Measurements from ENCODE around the gene CENPV. TPM values are rescaled to one million over a fixed set of nuclear protein-coding genes. Genes with fewer than 3 reads are reported as not detected.
"Not testable (repeated sequence)": the region's sequence is repeated elsewhere in the genome, so short reads cannot be mapped to it uniquely, and the experiment has no call there.

The CENPV gene
- total RNA-seq: 10 to 100 TPM; 35.5 to 74.4 (median 53.5) TPM

- DNase-seq: peak in 1 of 2 donors; percentile 31
- peak within 1 kb of the TSS; percentile 42 to 79 for H3K4me3 ChIP-seq
- TF ChIP-seq CTCF (IDR thresholded peaks at IDR 0.05): peak in 3 of 4 experiments; percentile 37 to 63 (median 51)
- TF ChIP-seq POLR2A (IDR thresholded peaks at IDR 0.05): peak in 1 of 2 donors; percentile 18
- intact Hi-C loops (cut with DNase I; ENCODE audit: low total_unique reads): no loop called here
- no peaks in the 10 kb centered on the region for H3K27me3 ChIP-seq
- peak within 1 kb of the TSS; percentile 58 to 86 for H3K27ac ChIP-seq
- no peaks in the 10 kb centered on the region for H3K36me3 ChIP-seq
- no peaks in the 10 kb centered on the region for H3K4me1 ChIP-seq
- H3K9me3 ChIP-seq: no peaks in the 10 kb centered on the region
These were observed at the start of gene CENPV for GRCh38 chr17:16353317-16354174. Gene CENPV, minus strand, starts transcription at chr17:16353469. Its CDS starts 33 bp downstream, at chr17:16353436.

- H3K9me3 ChIP-seq: no peaks in the 10 kb centered on the region
- no peak for TF ChIP-seq POLR2A (IDR thresholded peaks at IDR 0.05)
- intact Hi-C loops (cut with DNase I; ENCODE audit: low total_unique reads): no loop called here
- H3K4me3 ChIP-seq: no peak overlapping the region
- H3K27ac ChIP-seq: no peak overlapping the region
- H3K36me3 ChIP-seq: no peaks in the 10 kb centered on the region
- no peak for DNase-seq
- H3K27me3 ChIP-seq: no peaks in the 10 kb centered on the region
- no peaks in the 10 kb centered on the region for H3K4me1 ChIP-seq
These were observed 45.3 kb upstream of the CENPV start for GRCh38 chr17:16398270-16399267.

DNA sequence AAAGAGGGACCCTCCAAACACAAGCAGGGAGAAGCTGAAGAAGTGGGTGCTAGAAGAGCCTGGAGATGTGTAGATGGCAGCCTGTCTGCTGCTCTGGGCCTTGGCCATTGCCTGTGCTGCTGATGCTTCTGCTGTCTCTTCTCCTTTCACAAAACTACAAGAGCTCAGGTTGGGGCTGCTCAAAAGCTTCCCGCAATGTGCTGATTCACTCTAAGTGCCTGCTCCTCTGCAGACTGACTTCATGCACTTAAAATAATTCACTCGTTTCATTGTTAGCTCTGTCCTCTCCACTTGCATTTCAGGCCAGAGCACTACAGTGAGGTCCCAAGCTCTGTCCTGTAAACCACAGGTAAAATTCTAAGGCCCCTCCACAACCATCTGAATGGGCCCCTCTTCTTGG is 43.4 kb upstream of the CENPV start:
- H3K27me3 ChIP-seq; H3K36me3 ChIP-seq; DNase-seq; H3K4me3 ChIP-seq; intact Hi-C loops (cut with DNase I; ENCODE audit: low total_unique reads); H3K9me3 ChIP-seq; H3K4me1 ChIP-seq: not testable (repeated sequence)
- peak overlapping the region; percentile 70 to 76 for H3K27ac ChIP-seq

DNA sequence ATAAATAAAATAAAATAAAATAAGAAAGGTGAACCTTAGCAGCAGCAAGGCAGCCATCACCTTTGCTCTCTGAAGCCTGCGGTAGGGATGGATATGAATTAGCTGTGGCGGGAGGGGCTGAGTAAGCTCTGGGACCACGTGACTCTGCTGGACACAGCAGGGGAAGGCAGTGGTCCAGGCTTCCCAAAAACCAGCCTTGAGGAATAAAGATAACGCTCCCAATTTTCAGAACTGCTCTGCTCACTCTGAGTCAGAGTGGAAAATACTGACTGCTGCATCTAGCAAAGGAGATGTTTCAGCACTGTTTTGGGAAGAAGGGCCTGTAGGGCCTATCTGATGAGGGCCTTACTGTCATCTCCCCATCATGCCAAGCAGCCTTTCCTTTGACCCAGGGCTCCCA is 42.6 kb upstream of the CENPV start:
- H3K4me3 ChIP-seq; intact Hi-C loops (cut with DNase I; ENCODE audit: low total_unique reads); H3K36me3 ChIP-seq; H3K9me3 ChIP-seq; H3K4me1 ChIP-seq; H3K27me3 ChIP-seq: not testable (repeated sequence)
- DNase-seq: peak; percentile 63 to 74
- peak overlapping the region; percentile 70 to 76 for H3K27ac ChIP-seq

DNA sequence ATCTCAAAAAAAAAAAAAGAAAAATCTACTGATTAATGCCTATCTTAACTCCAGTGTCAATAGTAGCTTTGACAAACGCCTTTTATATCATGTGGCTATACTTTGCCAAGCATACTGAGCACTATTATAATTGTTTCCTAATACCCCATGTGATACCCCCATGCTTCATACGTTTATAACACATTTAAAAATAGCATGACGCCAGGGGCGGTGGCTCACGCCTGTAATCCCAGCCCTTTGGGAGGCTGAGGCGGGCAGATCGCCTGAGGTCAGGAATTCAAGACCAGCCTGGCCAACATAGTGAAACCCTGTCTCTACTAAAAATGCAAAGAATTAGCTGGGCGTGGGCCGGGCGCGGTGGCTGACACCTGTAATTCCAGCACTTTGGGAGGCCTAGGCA is 39.2 kb upstream of the CENPV start:
- H3K4me3 ChIP-seq; H3K9me3 ChIP-seq; H3K4me1 ChIP-seq; DNase-seq; H3K27ac ChIP-seq; H3K27me3 ChIP-seq; H3K36me3 ChIP-seq; intact Hi-C loops (cut with DNase I; ENCODE audit: low total_unique reads): not testable (repeated sequence)

DNA sequence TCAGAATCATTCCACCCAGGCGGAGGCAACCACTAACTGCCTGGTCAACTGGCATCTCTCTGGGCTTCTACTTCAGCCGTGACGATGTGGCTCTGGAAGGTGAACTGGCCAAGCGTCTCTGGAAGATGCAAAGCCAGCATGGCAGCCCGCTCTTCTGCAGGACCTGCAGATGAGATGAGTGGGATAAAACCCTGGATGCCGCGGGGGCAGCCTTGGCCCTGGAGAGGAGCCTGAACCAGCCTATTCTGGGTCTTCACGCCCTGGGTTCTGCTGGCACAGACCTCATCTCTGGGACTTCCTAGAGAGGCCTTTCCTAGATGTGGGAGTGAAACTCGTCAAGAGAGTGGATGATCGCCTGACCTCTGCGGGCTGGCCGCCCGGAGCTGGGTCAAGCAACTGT is 38.2 kb upstream of the CENPV start:
- H3K27ac ChIP-seq: no peak overlapping the region
- H3K36me3 ChIP-seq: no peaks in the 10 kb centered on the region
- intact Hi-C loops (cut with DNase I; ENCODE audit: low total_unique reads): no loop called here
- no peaks in the 10 kb centered on the region for H3K4me1 ChIP-seq
- H3K27me3 ChIP-seq: no peaks in the 10 kb centered on the region
- no peak for TF ChIP-seq POLR2A (IDR thresholded peaks at IDR 0.05)
- TF ChIP-seq CTCF (IDR thresholded peaks at IDR 0.05): no peak
- no peak overlapping the region for H3K4me3 ChIP-seq
- no peak for DNase-seq
- no peaks in the 10 kb centered on the region for H3K9me3 ChIP-seq

DNA sequence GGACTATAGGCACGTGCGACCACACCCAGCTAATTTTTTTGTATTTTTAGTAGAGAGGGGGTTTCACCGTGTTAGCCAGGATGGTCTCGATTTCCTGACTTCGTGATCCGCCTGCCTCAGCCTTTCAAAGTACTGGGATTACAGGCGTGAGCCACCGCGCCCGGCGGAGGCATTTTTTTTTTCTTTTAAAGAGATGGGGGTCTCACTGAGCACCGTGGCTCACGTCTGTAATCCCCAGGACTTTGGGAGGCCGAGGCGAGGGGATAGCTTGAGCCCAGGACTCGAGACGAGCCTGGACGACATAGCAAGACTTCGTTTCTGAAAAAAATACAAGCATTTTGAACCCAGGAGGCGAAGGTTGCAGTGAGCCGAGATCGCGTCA is 32.8 kb upstream of the CENPV start:
- H3K9me3 ChIP-seq; intact Hi-C loops (cut with DNase I; ENCODE audit: low total_unique reads); H3K27me3 ChIP-seq; H3K36me3 ChIP-seq; H3K4me3 ChIP-seq; DNase-seq; H3K4me1 ChIP-seq: not testable (repeated sequence)
- H3K27ac ChIP-seq: peak overlapping the region; percentile 57 to 85

Measured in uterus (tissue), 4 donors.